HUDEP-2 (cell line): ENCODE results near the gene PTBP1.

Experiments
- DNase-seq, 76 experiments: peaks; one replicate each; lab custom pipeline; 2025; ENCODE audit not compliant: unreplicated experiment in 76 of 76; lab: John Stamatoyannopoulos, UW

Gene PTBP1

DNA sequence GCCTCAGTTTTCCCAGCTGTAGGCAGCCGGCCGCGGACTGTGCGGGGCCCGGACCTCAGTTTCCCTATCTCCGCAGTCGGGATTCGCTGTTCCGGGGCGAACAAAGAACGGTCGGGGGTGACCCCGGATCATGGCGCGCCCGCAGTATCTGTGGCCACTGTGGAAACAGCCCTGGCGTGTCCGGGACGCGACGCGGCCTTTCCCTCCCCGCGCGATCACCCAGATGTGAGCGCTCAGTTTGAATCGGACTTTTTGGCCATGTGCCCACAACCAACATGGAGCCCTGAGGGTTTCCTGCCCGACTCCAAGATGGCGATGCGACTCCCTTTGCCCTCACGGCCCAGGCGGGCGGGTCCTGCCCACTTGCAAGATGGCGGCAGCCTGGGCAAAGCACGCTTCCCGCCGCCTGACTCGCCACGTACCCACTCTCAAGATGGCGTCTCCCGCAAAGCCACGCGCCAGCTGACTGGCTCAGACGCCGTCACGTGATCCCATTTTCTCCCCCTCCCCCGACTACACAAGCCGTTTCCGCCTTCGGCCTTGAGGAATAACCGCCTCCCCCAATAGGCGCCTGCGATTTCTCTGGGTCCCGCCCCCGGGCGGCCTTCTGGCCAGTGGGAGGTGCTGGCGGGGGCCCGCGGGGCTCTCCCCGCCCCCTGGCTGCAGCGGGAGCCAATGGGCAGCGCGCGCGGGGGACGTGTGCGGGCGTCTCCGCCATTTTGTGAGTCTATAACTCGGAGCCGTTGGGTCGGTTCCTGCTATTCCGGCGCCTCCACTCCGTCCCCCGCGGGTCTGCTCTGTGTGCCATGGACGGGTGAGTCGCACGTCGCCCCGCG, at the start of gene PTBP1:
TSS of gene PTBP1 (plus strand) at position 761 of the 836 bp plus-strand sequence. CDS start at position 807, 46 bp downstream.
- peak in 75 of 76 experiments; percentile 97 to 100 (median 100) for DNase-seq

DNA sequence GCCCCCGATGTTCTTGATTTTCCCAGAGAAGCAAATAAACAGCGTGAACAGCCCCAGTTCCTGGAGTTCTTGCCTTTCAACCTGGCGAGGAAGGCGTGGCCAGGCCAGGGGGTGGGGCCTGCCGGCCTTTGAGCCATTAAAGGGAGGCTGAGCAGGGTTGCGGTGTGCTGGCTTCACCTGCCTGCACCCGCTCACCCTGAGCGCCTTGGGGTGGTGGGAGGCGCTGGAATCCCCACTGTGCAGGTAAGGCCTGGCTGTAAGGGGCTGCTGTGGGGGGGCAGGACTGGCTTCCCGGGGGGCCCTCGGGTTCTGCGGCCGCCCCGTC, 49.0 kb upstream of the PTBP1 start:
- DNase-seq = no peak

GRCh38 chr19:749811-750210, 47.4 kb upstream of the PTBP1 start:
- no peak for DNase-seq

DNA sequence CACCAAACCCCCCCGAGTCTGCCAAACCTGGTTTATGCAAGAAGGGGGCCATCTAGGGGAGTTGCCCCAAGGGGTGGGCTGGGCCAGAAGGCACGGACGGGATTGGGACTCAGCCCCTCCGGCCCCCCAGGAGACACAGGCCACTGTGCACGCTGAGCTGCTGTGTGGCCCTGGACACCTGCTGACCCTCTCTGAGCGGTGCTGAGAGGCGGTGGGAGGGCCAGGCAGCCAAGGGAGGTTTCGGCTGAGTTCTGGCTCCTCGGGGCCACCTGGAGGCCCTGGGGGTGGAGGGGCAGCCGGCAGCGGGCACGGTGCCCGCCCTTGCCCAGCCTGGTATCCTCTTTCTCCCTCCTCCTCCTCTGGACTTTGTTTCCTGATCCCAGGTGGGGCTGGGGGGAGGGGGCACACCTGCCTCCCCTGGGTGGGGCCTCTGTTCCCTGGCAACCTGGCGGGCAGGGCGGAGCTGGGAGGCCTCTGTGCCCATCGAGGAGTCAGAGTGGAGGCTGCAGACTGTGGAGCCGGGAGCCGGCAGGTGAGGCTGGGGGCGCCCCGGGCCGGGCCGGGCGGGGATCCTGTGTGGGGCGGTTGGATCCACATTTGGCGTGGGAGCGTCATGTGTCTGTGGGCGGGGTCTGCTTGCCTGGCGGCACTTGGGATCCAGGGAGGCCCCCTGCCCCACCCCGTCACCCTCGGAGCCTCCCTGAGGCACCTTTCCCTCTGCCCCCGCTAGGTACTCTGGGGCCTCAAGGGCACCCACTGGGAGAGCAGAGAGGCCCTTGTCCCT, 46.4 kb upstream of the PTBP1 start, which contains the start of gene MISP:
TSS of gene MISP (plus strand) at position 473 of the 784 bp plus-strand sequence. CDS start 5,835 bp downstream, outside the sequence.
- DNase-seq = no peak

GRCh38 chr19:751501-752341, 45.5 kb upstream of the PTBP1 start:
- DNase-seq = no peak

- no peak for DNase-seq
Observed at GRCh38 chr19:752652-753517, 44.4 kb upstream of the PTBP1 start.

DNA sequence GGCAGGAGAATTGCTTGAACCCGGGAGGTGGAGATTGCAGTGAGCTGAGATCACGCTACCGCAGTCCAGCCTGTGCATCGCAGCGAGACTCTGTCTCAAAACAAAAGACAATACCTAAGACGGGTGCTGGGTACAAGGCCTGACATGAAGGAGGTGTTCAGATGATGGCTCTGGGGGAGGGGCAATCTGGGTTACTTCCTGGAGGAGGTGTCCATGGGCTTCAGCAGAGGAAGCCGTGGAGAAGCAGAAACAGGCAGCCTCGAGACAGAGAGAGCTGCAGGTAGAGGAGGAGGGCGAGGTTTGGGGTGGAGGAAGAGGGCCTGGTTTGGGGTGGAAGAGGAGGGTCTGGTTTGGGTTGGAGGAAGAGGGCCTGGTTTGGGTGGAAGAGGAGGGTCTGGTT, 42.7 kb upstream of the PTBP1 start:
- no peak for DNase-seq

DNA sequence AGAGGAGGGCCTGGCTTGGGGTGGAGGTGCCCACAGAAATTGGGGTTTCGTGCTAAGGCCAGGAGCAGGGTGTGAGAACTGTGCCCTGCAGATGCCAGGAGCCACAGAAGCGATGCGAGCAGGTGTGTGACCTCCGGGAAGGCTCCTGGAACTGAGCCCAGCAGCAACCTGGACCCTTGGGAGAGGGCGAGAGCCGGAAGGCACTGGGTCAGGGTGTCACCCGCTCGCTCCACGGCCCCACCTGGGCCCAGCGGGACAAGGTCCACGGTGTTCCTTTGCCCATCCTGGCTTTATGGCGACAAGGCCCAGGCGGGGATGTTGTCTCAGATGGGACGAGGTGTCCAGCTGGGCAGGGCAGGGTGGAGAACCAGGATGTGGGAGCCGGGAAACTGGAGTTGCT, 42.2 kb upstream of the PTBP1 start:
- DNase-seq = no peak

DNA sequence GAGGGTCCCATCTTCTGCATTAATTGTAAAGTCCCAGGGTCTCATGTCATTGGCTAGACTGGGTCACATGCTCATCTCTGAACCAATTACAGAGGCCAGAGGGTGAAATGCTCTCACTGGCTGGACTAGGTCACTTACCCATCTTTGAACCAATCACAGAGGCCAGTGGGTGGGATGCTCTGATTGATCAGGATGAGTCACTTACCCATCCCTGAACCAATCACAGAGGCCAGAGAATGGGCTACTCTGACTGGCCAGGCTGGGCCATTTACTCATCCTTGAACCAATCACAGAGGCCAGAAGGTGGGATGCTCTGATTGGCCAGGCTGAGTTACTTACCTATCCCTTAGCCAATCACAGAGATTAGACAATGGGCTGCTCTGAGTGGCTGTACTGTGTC, 41.0 kb upstream of the PTBP1 start:
- peak in 26 of 76 experiments; percentile 5 to 53 (median 26) for DNase-seq

- no peak for DNase-seq
Observed at GRCh38 chr19:756821-757688, 40.2 kb upstream of the PTBP1 start.

- no peak for DNase-seq
Observed at GRCh38 chr19:757811-758668, 39.2 kb upstream of the PTBP1 start.

GRCh38 chr19:763181-763580, 34.1 kb upstream of the PTBP1 start:
- no peak for DNase-seq

DNA sequence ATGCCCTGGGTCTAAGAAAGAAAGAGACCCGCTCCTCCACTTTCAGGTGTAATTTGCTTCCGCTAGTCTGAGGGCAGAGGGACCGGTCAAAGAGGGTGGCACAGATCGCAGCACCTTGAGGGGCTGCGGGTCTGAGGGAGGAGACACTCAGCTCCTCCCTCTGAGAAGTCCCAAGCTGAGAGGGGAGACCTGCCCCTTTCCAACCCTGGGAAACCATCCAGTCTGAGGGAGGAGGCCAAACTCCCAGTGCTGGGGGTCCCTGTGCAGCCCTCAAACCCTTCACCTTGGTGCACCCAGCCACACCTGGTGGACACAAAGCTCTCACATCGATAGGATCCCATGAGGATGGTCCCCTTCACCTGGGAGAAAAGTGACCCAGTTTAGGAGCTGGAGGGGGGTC, 33.4 kb upstream of the PTBP1 start:
- no peak for DNase-seq

GRCh38 chr19:764301-764700, 33.0 kb upstream of the PTBP1 start:
- no peak for DNase-seq

GRCh38 chr19:765179-765738, 32.0 kb upstream of the PTBP1 start:
- DNase-seq = no peak

- DNase-seq = no peak
Observed at GRCh38 chr19:768424-768823, 28.8 kb upstream of the PTBP1 start.

DNA sequence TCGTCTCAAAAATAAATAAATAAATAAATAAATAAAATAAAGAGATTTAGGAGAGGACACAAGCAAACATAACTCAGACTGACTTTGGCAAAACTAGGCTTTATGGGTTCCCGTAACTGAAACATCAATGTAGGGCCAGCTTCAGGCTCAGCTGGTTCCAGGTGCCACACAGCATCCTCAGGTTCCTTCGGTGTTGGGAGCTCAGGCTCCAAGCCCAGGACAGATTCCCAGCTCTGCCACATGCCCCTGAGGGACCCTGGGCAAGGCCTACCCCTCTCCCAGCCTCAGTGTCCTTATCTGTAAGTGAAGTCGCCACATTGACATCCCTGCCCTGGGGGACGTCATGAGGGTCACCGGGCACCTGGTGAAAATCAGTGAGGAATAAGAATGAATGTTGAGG, 27.6 kb upstream of the PTBP1 start:
- no peak for DNase-seq

GRCh38 chr19:771332-771785, 25.9 kb upstream of the PTBP1 start:
- peak in 61 of 76 experiments; percentile 24 to 85 (median 62) for DNase-seq
